ENCODE results near the gene GEN1.
A peak's percentile ranks its signal among the peaks of the same experiment; 100 is the strongest.
"Not testable (repeated sequence)": the region's sequence is repeated elsewhere in the genome, so short reads cannot be mapped to it uniquely, and the experiment has no call there.

The GEN1 gene

DNA sequence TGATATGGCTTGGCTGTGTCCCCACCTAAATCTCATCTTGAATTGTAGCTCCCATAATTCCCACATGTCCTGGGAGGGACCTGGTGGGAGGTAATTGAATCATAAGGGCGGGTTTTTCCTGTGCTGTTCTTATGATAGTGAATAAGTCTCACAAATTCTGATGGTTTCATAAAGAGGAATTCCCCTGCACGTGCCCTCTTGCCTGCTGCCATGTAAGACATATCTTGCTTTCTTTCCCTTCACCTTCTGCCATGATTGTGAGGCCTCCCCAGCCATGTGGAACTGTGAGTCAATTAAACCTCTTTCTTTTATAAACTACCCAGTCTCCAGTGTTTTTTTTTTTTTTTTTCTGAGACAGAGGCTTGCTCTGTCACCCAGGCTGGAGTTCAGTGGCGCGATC is 69.7 kb downstream of the GEN1 start:
- not testable (repeated sequence) for DNase-seq (ENCODE audit: low spot score)

DNA sequence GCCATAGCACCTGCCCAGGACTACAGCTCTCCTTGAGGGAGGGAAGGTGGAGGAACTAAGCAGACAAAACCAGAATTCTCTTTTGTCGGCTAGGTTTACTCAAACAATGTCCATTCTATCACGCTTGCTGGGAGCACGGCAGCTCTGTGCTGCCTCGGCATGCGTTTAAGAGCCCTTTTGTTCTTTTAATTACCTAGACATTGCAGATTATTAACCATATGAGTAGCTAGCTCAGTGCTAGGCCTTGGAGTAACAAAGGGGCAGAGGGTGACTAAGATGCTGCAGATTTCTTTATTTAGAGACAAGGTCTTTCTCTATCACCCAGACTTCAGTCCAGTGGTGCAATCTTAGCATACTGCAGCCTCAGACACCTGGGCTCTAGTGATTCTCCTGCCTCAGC is 73.4 kb downstream of the GEN1 start:
- no peak for DNase-seq (ENCODE audit: low spot score)

DNA sequence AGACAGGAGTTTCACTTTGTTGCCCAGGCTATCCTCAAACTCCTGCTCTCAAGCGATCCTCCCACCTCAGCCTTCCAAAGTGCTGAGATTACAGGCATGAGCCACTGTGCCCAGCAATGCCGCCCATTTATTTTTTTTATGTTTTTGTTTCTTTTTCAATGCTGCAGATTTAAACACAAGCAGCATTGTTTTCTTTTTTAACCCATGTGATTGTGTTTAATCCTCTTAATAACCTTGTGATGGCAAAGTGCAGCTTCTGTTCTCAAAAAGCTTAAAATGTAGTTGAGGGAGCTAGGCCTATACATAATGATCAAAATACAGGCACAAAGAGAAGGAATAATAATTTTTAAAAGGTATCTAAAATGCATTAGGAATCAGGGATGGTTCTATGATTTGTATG is 73.8 kb downstream of the GEN1 start:
- DNase-seq (ENCODE audit: low spot score): no peak

DNA sequence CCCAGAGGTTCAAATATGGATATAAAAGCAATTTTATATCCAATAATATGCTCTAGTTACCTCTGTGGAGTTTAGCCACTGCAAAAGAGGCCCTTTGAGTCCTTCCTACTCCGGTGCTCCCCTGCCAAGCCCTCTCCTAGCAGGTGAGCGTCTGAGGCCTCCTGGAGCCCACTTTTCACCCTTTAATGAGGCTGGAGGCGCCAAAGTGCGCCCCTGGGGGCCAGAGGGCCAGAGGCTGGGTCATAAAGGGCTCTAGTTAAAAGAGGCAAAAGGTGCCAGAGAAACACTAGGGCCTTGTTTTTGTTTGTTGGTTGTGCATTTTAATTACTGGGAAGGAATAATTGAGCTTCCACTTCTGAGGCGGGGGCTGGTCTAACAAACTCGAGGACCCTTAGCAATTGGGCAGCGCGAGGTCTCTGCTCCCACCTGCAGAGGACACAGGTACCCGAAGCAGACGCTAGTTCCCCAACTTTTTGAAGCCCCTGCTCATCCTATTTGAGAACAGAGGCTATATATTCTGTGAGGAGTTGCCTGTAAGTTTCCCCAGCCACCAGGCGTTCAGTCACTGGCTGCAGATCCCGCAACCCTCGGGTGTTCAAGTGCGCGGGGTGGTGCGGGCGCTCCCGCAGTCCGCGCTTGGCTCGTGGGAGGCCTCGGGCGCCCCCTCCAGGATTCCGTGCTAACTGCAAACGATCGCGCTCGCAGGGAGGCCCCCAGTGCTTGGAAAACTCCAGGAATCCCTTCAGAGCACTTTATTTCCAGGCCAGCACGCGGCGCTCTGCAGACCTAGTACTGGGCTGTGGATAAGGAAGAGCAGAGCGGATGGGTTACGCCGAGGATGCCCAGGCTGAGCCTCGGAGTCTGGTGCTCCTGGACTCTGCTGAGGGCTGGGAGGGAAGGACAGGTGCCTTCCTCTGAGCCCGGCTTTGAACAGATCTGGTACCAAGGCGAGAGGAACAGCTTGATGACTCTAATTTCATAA is 76.4 kb downstream of the GEN1 start:
- peak; percentile 86 for DNase-seq (ENCODE audit: low spot score)

DNA sequence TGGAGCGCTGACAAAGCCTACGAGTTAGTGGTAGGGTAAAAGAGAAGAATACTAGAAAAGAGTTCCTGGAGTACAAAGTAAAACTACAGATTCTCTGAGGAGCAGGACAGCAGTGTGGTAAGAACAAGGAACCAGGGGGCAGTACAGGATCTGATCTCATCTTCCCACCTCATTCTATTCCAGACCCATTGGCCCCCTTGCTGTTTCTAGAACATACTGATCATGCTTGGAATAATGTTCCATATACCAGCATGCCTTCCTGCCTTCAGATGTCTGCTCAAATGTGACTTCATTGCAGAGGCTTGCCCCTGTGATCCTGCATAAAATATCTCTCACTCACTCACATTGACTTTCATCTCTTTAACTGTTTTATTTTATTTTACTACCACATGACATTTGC is 81.6 kb downstream of the GEN1 start:
- DNase-seq (ENCODE audit: low spot score): no peak
